Measurements from ENCODE around the gene NR2C1.
"Not testable (repeated sequence)": the region's sequence is repeated elsewhere in the genome, so short reads cannot be mapped to it uniquely, and the experiment has no call there.

Gene NR2C1

GRCh38 chr12:94998326-94998725, 75.1 kb downstream of the NR2C1 start:
- DNase-seq, result no peak

GRCh38 chr12:94997726-94998125, 75.7 kb downstream of the NR2C1 start:
- DNase-seq, result no peak

GRCh38 chr12:94997061-94997460, 76.4 kb downstream of the NR2C1 start:
- DNase-seq, result no peak

- DNase-seq, result no peak
These were observed 79.1 kb downstream of the NR2C1 start for GRCh38 chr12:94994312-94994711.

GRCh38 chr12:94993855-94994254, 79.6 kb downstream of the NR2C1 start:
- not testable (repeated sequence) for DNase-seq

GRCh38 chr12:94990222-94990621, 83.2 kb downstream of the NR2C1 start:
- DNase-seq, result no peak

GRCh38 chr12:94988471-94988870, 84.9 kb downstream of the NR2C1 start:
- no peak for DNase-seq

GRCh38 chr12:94987801-94988200, 85.6 kb downstream of the NR2C1 start:
- no peak for DNase-seq

- no peak for DNase-seq
These were observed 86.2 kb downstream of the NR2C1 start for GRCh38 chr12:94987076-94987669.

- DNase-seq, result not testable (repeated sequence)
These were observed 88.3 kb downstream of the NR2C1 start for GRCh38 chr12:94985099-94985498.

- DNase-seq, result no peak
These were observed 90.1 kb downstream of the NR2C1 start for GRCh38 chr12:94983321-94983720.

GRCh38 chr12:94982456-94982855, 91.0 kb downstream of the NR2C1 start:
- DNase-seq, result no peak

- DNase-seq, result no peak
These were observed 92.8 kb downstream of the NR2C1 start for GRCh38 chr12:94980577-94980976.

GRCh38 chr12:94979941-94980340, 93.5 kb downstream of the NR2C1 start:
- DNase-seq, result no peak

GRCh38 chr12:94977766-94978468, 95.5 kb downstream of the NR2C1 start:
- DNase-seq, result no peak

- DNase-seq, result no peak
These were observed 100.2 kb downstream of the NR2C1 start for GRCh38 chr12:94973221-94973620.

GRCh38 chr12:94972795-94973194, 100.6 kb downstream of the NR2C1 start:
- DNase-seq, result no peak

GRCh38 chr12:94971923-94972322, 101.5 kb downstream of the NR2C1 start:
- no peak for DNase-seq

- no peak for DNase-seq
These were observed 102.9 kb downstream of the NR2C1 start for GRCh38 chr12:94970560-94970959.
